Breast epithelium (tissue), 3 donors: ENCODE results near the gene CIB4.

Experiments
- CTCF ChIP-seq, 3 donors: fragments of 450-650 bp; IDR thresholded peaks; one replicate each; pipeline ENCODE4 v1.5.1; 2016 to 2017; ENCODE audit warnings: antibody characterized with exemption in 3 of 3, mild to moderate bottlenecking in 3 of 3, moderate library complexity in 3 of 3
- POLR2AphosphoS5 ChIP-seq, 3 donors: sonication (generic); formaldehyde crosslinking; IDR thresholded peaks; one replicate each; pipeline ENCODE4 v1.6.1; 2017; ENCODE audit warnings: antibody characterized with exemption in 3 of 3

DNA sequence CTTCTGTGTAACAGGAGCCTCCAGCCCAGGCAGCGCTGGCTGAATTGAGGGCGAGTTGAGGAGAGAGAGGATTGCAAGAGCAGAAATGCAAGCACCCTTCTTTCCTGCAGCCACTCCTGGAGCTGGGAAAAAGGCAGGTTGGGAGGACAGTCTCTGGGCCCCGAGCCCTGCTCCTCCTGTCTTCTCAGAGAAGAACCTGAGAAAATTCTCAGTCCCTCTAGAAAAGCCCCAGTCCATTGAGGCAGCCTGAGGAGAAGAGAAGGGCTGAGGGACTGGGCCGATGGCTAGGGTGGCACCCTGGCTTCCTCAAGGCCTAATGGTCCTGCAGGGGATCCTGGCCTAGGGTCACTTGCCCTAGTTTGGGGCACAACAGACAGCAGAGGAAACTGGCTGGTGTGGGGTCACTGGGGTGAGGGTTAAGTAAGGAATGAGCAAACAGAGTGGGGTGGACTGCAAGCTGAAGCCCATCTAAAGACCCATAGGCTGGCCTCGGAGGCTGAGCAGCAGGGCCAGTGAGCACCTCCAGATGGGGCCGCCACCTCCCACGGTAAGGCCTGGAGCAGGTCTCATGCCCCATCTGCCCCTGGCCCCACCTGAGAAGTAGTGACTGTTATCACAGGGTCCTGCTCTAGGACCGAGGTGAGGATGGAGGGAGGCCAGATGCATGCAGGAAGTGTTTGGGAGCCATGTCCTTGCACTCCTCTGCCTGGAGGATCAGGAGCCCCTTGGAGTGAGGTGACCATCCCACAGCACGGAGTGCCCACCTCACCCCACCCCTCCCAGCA lies 12.4 kb downstream of the CIB4 start:
- TF ChIP-seq CTCF (IDR thresholded peaks at IDR 0.05) (no peak), POLR2AphosphoS5 (IDR thresholded peaks at IDR 0.05) (no peak)
